Mesothelial cell of epicardium (in vitro differentiated cells): ENCODE results near the gene POLN. TPM values are rescaled to one million over a fixed set of nuclear protein-coding genes. Genes with fewer than 3 reads are reported as not detected.
A peak's percentile ranks its signal among the peaks of the same experiment; 100 is the strongest.
"Not testable (repeated sequence)": the region's sequence is repeated elsewhere in the genome, so short reads cannot be mapped to it uniquely, and the experiment has no call there.

Experiments
- DNase-seq, 2 experiments: peaks; one replicate each; pipeline ENCODE4 v3.0.0; 2021; ENCODE audit warnings: low spot score in 2 of 2; ENCODE audit not compliant: unreplicated experiment in 2 of 2
- H3K27ac Mint-ChIP-seq: 2 replicates; pipeline ENCODE4 v1.8.0; 2021; ENCODE audit warnings: mixed read lengths
- H3K27me3 Mint-ChIP-seq: 2 replicates; pipeline ENCODE4 v1.8.0; 2021; ENCODE audit warnings: low read depth, mixed read lengths
- H3K36me3 Mint-ChIP-seq: 2 replicates; pipeline ENCODE4 v1.8.0; 2021; ENCODE audit warnings: mixed read lengths
- H3K4me1 Mint-ChIP-seq: 2 replicates; pipeline ENCODE4 v1.8.0; 2021; ENCODE audit warnings: mixed read lengths
- H3K4me3 Mint-ChIP-seq: 2 replicates; pipeline ENCODE4 v1.8.0; 2021; ENCODE audit warnings: mild to moderate bottlenecking, moderate library complexity, mixed read lengths
- H3K9me3 Mint-ChIP-seq: 2 replicates; pipeline ENCODE4 v1.8.0; 2021; ENCODE audit warnings: mixed read lengths
- CTCF ChIP-seq: fragments of 200-600 bp; sonication (generic); IDR thresholded peaks from one replicate; pipeline ENCODE4 v1.5.0; 2021; ENCODE audit warnings: antibody characterized with exemption; ENCODE audit not compliant: unreplicated experiment
- total RNA-seq: library from RNA; stranded (reverse); gene quantifications from 3 replicates; pipeline ENCODE4 v1.2.1, GENCODE V29; 2021

The POLN gene
- total RNA-seq, 1 donor from 2014 or later, result 5.8 TPM

- H3K27ac Mint-ChIP-seq, result no peak overlapping the region
- DNase-seq, result no peak
- no peaks in the 10 kb centered on the region for H3K4me1 Mint-ChIP-seq
- H3K9me3 Mint-ChIP-seq, result no peaks in the 10 kb centered on the region
- H3K27me3 Mint-ChIP-seq, result no peaks in the 10 kb centered on the region
- TF ChIP-seq CTCF, result no peak
- H3K4me3 Mint-ChIP-seq, result no peak overlapping the region
- no peaks in the 10 kb centered on the region for H3K36me3 Mint-ChIP-seq
These were observed 19.1 kb downstream of the POLN start for GRCh38 chr4:2222838-2223237.

GRCh38 chr4:2221378-2221777, 20.5 kb downstream of the POLN start:
- not testable (repeated sequence) for H3K36me3 Mint-ChIP-seq, DNase-seq, H3K4me1 Mint-ChIP-seq, H3K4me3 Mint-ChIP-seq, H3K27me3 Mint-ChIP-seq, H3K9me3 Mint-ChIP-seq, H3K27ac Mint-ChIP-seq

GRCh38 chr4:2220016-2220630, 21.8 kb downstream of the POLN start:
- peaks cover 8% of the 10 kb centered on the region for H3K27me3 Mint-ChIP-seq
- H3K4me3 Mint-ChIP-seq, result no peak overlapping the region
- no peaks in the 10 kb centered on the region for H3K36me3 Mint-ChIP-seq
- no peaks in the 10 kb centered on the region for H3K9me3 Mint-ChIP-seq
- H3K4me1 Mint-ChIP-seq, result no peaks in the 10 kb centered on the region
- TF ChIP-seq CTCF, result peak; percentile 62
- no peak overlapping the region for H3K27ac Mint-ChIP-seq
- DNase-seq, result peak; percentile 51 to 80

- no peak for TF ChIP-seq CTCF
- H3K4me1 Mint-ChIP-seq, result no peaks in the 10 kb centered on the region
- H3K27ac Mint-ChIP-seq, result no peak overlapping the region
- no peak overlapping the region for H3K4me3 Mint-ChIP-seq
- no peaks in the 10 kb centered on the region for H3K9me3 Mint-ChIP-seq
- no peak for DNase-seq
- H3K27me3 Mint-ChIP-seq, result peaks cover 8% of the 10 kb centered on the region
- no peaks in the 10 kb centered on the region for H3K36me3 Mint-ChIP-seq
These were observed 22.6 kb downstream of the POLN start for GRCh38 chr4:2219233-2219760.

- Mint-ChIP-seq H3K4me1 (no peaks in the 10 kb centered on the region), H3K36me3 (no peaks in the 10 kb centered on the region), H3K27ac (no peak overlapping the region), H3K9me3 (no peaks in the 10 kb centered on the region), H3K4me3 (no peak overlapping the region), H3K27me3 (peaks cover 8% of the 10 kb centered on the region)
- TF ChIP-seq CTCF, result no peak
- DNase-seq, result no peak
These were observed 23.5 kb downstream of the POLN start for GRCh38 chr4:2218436-2218835.

GRCh38 chr4:2217726-2218125, 24.2 kb downstream of the POLN start:
- DNase-seq, result no peak
- Mint-ChIP-seq H3K4me1 (no peaks in the 10 kb centered on the region), H3K27ac (no peak overlapping the region), H3K4me3 (no peak overlapping the region), H3K27me3 (peaks cover 8% of the 10 kb centered on the region), H3K36me3 (no peaks in the 10 kb centered on the region), H3K9me3 (no peaks in the 10 kb centered on the region)
- TF ChIP-seq CTCF, result no peak
